Effector memory CD4-positive, alpha-beta T cell (primary cell): Measurements from ENCODE around the gene GBE1.

Experiments
- DNase-seq, 3 donors: peaks; one replicate each; pipeline ENCODE4 v3.0.0-alpha.2; 2020
- H3K27ac ChIP-seq: 2 replicates; pipeline ENCODE4 v1.7.0; 2013; ENCODE audit warnings: mild to moderate bottlenecking, low read length, moderate library complexity; ENCODE audit not compliant: insufficient read depth, poor library complexity, severe bottlenecking
- H3K27me3 ChIP-seq: replicated peaks from 2 replicates; pipeline ENCODE4 v1.7.0; 2013; ENCODE audit warnings: mild to moderate bottlenecking, low read length; ENCODE audit not compliant: insufficient read depth, control insufficient read depth, poor library complexity, severe bottlenecking
- H3K36me3 ChIP-seq: 2 replicates; pipeline ENCODE4 v1.7.0; 2013; ENCODE audit warnings: mild to moderate bottlenecking, low read length, moderate library complexity; ENCODE audit not compliant: control insufficient read depth, insufficient read depth
- H3K4me1 ChIP-seq: 2 replicates; pipeline ENCODE4 v1.7.0; 2013; ENCODE audit warnings: low read length, mild to moderate bottlenecking; ENCODE audit not compliant: control insufficient read depth, insufficient read depth, poor library complexity, severe bottlenecking
- H3K4me3 ChIP-seq: 2 replicates; pipeline ENCODE4 v1.7.0; 2013; ENCODE audit warnings: low read length, low read depth, mild to moderate bottlenecking; ENCODE audit not compliant: insufficient read depth, poor library complexity, severe bottlenecking
- H3K9me3 ChIP-seq: 2 replicates; pipeline ENCODE4 v1.7.0; 2013; ENCODE audit warnings: mild to moderate bottlenecking, low read length, moderate library complexity; ENCODE audit not compliant: control insufficient read depth

GBE1 gene

GRCh38 chr3:81740731-81741130 is 20.7 kb downstream of the GBE1 start:
- no peaks in the 10 kb centered on the region for H3K36me3 ChIP-seq
- no peak overlapping the region for H3K27ac ChIP-seq
- no peaks in the 10 kb centered on the region for H3K27me3 ChIP-seq
- H3K9me3 ChIP-seq: no peaks in the 10 kb centered on the region
- no peak for DNase-seq
- H3K4me1 ChIP-seq: no peaks in the 10 kb centered on the region
- H3K4me3 ChIP-seq: no peak overlapping the region

GRCh38 chr3:81735334-81735733 is 26.1 kb downstream of the GBE1 start:
- H3K27me3 ChIP-seq: no peaks in the 10 kb centered on the region
- no peaks in the 10 kb centered on the region for H3K9me3 ChIP-seq
- no peak overlapping the region for H3K4me3 ChIP-seq
- H3K36me3 ChIP-seq: no peaks in the 10 kb centered on the region
- H3K4me1 ChIP-seq: no peaks in the 10 kb centered on the region
- no peak overlapping the region for H3K27ac ChIP-seq
- DNase-seq: no peak

GRCh38 chr3:81734742-81735141 is 26.7 kb downstream of the GBE1 start:
- Histone ChIP-seq H3K4me3 (no peak overlapping the region), H3K4me1 (no peaks in the 10 kb centered on the region), H3K27me3 (no peaks in the 10 kb centered on the region), H3K36me3 (no peaks in the 10 kb centered on the region), H3K27ac (no peak overlapping the region), H3K9me3 (no peaks in the 10 kb centered on the region)
- no peak for DNase-seq

GRCh38 chr3:81732642-81733041 is 28.8 kb downstream of the GBE1 start:
- Histone ChIP-seq H3K4me1 (no peaks in the 10 kb centered on the region), H3K36me3 (no peaks in the 10 kb centered on the region), H3K9me3 (no peaks in the 10 kb centered on the region), H3K27me3 (no peaks in the 10 kb centered on the region), H3K27ac (no peak overlapping the region), H3K4me3 (no peak overlapping the region)
- DNase-seq: no peak

GRCh38 chr3:81728766-81729544 is 32.5 kb downstream of the GBE1 start:
- no peaks in the 10 kb centered on the region for H3K9me3 ChIP-seq
- no peaks in the 10 kb centered on the region for H3K4me1 ChIP-seq
- no peaks in the 10 kb centered on the region for H3K36me3 ChIP-seq
- no peaks in the 10 kb centered on the region for H3K27me3 ChIP-seq
- no peak overlapping the region for H3K27ac ChIP-seq
- DNase-seq: no peak
- H3K4me3 ChIP-seq: no peak overlapping the region

GRCh38 chr3:81726735-81727134 is 34.7 kb downstream of the GBE1 start:
- Histone ChIP-seq H3K27ac (no peak overlapping the region), H3K4me3 (no peak overlapping the region)
- no peak for DNase-seq

GRCh38 chr3:81726132-81726531 is 35.3 kb downstream of the GBE1 start:
- H3K4me3 ChIP-seq: no peak overlapping the region
- no peaks in the 10 kb centered on the region for H3K4me1 ChIP-seq
- H3K27me3 ChIP-seq: no peaks in the 10 kb centered on the region
- no peak overlapping the region for H3K27ac ChIP-seq
- no peak for DNase-seq
- no peaks in the 10 kb centered on the region for H3K9me3 ChIP-seq
- no peaks in the 10 kb centered on the region for H3K36me3 ChIP-seq

More at GRCh38 chr3:81726735-81727134, 34.7 kb downstream of the GBE1 start:
- H3K36me3 ChIP-seq: no peaks in the 10 kb centered on the region
- H3K9me3 ChIP-seq: no peaks in the 10 kb centered on the region
- no peaks in the 10 kb centered on the region for H3K4me1 ChIP-seq
- no peaks in the 10 kb centered on the region for H3K27me3 ChIP-seq

- H3K27ac ChIP-seq: no peak overlapping the region
- H3K4me3 ChIP-seq: no peak overlapping the region
These were observed 37.6 kb downstream of the GBE1 start for GRCh38 chr3:81723732-81724313.

GRCh38 chr3:81718311-81718710 is 43.1 kb downstream of the GBE1 start:
- Histone ChIP-seq H3K4me1 (no peaks in the 10 kb centered on the region), H3K4me3 (no peak overlapping the region), H3K27ac (no peak overlapping the region), H3K9me3 (no peaks in the 10 kb centered on the region), H3K27me3 (no peaks in the 10 kb centered on the region), H3K36me3 (no peaks in the 10 kb centered on the region)
- DNase-seq: no peak

More at GRCh38 chr3:81723732-81724313, 37.6 kb downstream of the GBE1 start:
- Histone ChIP-seq H3K36me3 (no peaks in the 10 kb centered on the region), H3K4me1 (no peaks in the 10 kb centered on the region), H3K9me3 (no peaks in the 10 kb centered on the region), H3K27me3 (no peaks in the 10 kb centered on the region)
- DNase-seq: no peak

GRCh38 chr3:81716870-81717509 is 44.5 kb downstream of the GBE1 start:
- H3K9me3 ChIP-seq: no peaks in the 10 kb centered on the region
- no peak overlapping the region for H3K4me3 ChIP-seq
- H3K36me3 ChIP-seq: no peaks in the 10 kb centered on the region
- DNase-seq: no peak
- H3K27ac ChIP-seq: no peak overlapping the region
- H3K27me3 ChIP-seq: no peaks in the 10 kb centered on the region
- no peaks in the 10 kb centered on the region for H3K4me1 ChIP-seq
